DND-41 (cell line): Measurements from ENCODE around the gene POLR2F.

Source experiments
- CTCF ChIP-seq: IDR thresholded peaks from 2 replicates; pipeline ENCODE4 v1.5.1; 2012; ENCODE audit warnings: borderline replicate concordance, low read length, moderate library complexity, mild to moderate bottlenecking; ENCODE audit not compliant: poor library complexity, severe bottlenecking; ENCODE audit errors: extremely low read depth
- EZH2 ChIP-seq: IDR thresholded peaks from 3 replicates; pipeline ENCODE4 v1.6.1; 2012; ENCODE audit warnings: borderline replicate concordance, low read depth, mild to moderate bottlenecking, moderate library complexity, low read length, inconsistent platforms; ENCODE audit not compliant: severe bottlenecking

- TF ChIP-seq CTCF (no peak), EZH2 (no peak)
Measured at GRCh38 chr22:38005943-38006342, 52.4 kb downstream of the POLR2F start.
